C1 segment of cervical spinal cord (tissue), 14 donors: ENCODE data around the gene HDAC4.
A peak's percentile ranks its signal among the peaks of the same experiment; 100 is the strongest.

Experiments used
- DNase-seq, 14 donors: peaks; one replicate each; lab custom pipeline; 2025; lab: John Stamatoyannopoulos, UW

Gene HDAC4

GRCh38 chr2:239035997-239036731, 364.7 kb downstream of the HDAC4 start:
- no peak for DNase-seq

- peak in 11 of 14 donors; percentile 2 to 67 (median 36) for DNase-seq
These were observed 365.4 kb downstream of the HDAC4 start for GRCh38 chr2:239035361-239035814.

- DNase-seq, result no peak
These were observed 366.1 kb downstream of the HDAC4 start for GRCh38 chr2:239034561-239035341.

GRCh38 chr2:239033801-239034560, 366.8 kb downstream of the HDAC4 start:
- no peak for DNase-seq

GRCh38 chr2:239029958-239030357, 370.9 kb downstream of the HDAC4 start:
- DNase-seq, result no peak

GRCh38 chr2:239028253-239028619, 372.6 kb downstream of the HDAC4 start:
- no peak for DNase-seq

- DNase-seq, result no peak
These were observed 373.2 kb downstream of the HDAC4 start for GRCh38 chr2:239027391-239028252.

GRCh38 chr2:239026711-239027361, 374.0 kb downstream of the HDAC4 start:
- no peak for DNase-seq

- no peak for DNase-seq
These were observed 374.8 kb downstream of the HDAC4 start for GRCh38 chr2:239025951-239026461.

- no peak for DNase-seq
These were observed 375.6 kb downstream of the HDAC4 start for GRCh38 chr2:239025096-239025801.

GRCh38 chr2:239024226-239024625, 376.6 kb downstream of the HDAC4 start:
- DNase-seq, result no peak

GRCh38 chr2:239022437-239023260, 378.2 kb downstream of the HDAC4 start:
- no peak for DNase-seq

GRCh38 chr2:239021651-239022436, 379.0 kb downstream of the HDAC4 start:
- no peak for DNase-seq

GRCh38 chr2:239021224-239021623, 379.6 kb downstream of the HDAC4 start:
- DNase-seq, result no peak

GRCh38 chr2:239020541-239021041, 380.2 kb downstream of the HDAC4 start:
- DNase-seq, result no peak

- DNase-seq, result no peak
These were observed 381.6 kb downstream of the HDAC4 start for GRCh38 chr2:239019183-239019581.

- no peak for DNase-seq
These were observed 382.3 kb downstream of the HDAC4 start for GRCh38 chr2:239018271-239019182.
